Keratinocyte (primary cell): ENCODE results near the gene RNLS.

Experiments
- CTCF ChIP-seq, 3 experiments: IDR thresholded peaks in 1 of 3; conservative IDR thresholded peaks in 1 of 3; optimal IDR thresholded peaks in 1 of 3; 2 replicates in 2 of 3; 3 replicates in 1 of 3; pipeline versions ENCODE3 to v1.5.1; 2011; ENCODE audit warnings: low read length in 3 of 3, mild to moderate bottlenecking in 3 of 3, moderate library complexity in 2 of 3, control low read depth in 1 of 3, inconsistent platforms in 1 of 3; ENCODE audit not compliant: insufficient read depth in 2 of 3; ENCODE audit errors: extremely low read depth in 1 of 3
- EZH2 ChIP-seq: IDR thresholded peaks from one replicate; pipeline ENCODE4 v1.6.1; 2012; ENCODE audit warnings: inconsistent platforms, mild to moderate bottlenecking, low read length, moderate library complexity

- no peak for TF ChIP-seq CTCF (optimal IDR thresholded peaks at IDR 0.05 in 1 of 3, IDR thresholded peaks at IDR 0.05 in 1 of 3, conservative IDR thresholded peaks at IDR 0.05 in 1 of 3; ENCODE audit: extremely low read depth in 1 of 3, insufficient read depth in 2 of 3, low read length in 3 of 3)
- TF ChIP-seq EZH2 = no peak
Measured at GRCh38 chr10:88507826-88508453, 75.2 kb downstream of the RNLS start.
